ENCODE data around the gene C6orf120. TPM values are rescaled to one million over a fixed set of nuclear protein-coding genes. Genes with fewer than 3 reads are reported as not detected.

The C6orf120 gene
- total and polyA plus RNA-seq, 2 donors (not counting 3 experiments of a cell fraction or from before 2014, with no cell fraction given) = 13.8 to 30.1 TPM

DNA sequence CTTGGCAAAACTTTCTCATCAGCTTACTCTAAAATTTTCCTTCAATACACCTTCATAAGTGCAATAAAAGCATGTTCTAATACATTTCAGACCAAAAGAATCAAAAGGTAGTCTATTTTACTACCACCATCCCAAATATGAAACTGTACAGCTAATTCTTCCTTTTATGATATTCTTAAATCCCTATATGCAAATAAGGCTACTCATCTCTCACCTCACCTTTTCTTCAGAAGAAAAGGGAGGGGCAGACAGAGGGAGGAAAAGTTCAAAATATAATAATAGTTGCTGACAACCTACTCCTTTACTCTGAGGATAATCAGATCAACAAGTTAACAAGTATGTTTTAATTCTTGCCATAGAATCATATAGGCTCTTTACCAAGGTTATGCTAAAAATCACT lies 7.4 kb downstream of the C6orf120 start:
- no peaks in the 10 kb centered on the region for H3K9me1 ChIP-seq (replicated peaks; ENCODE audit: control insufficient read depth, extremely low read depth, insufficient read depth, low read length)
- no peaks in the 10 kb centered on the region for H3K9me3 ChIP-seq (replicated peaks; ENCODE audit: control insufficient read depth, insufficient read depth, low read length)
- POLR2A ChIA-PET = no interaction called here
- intact Hi-C loops (cut with micrococcal nuclease) (no loop called here), dilution Hi-C loops (cut with MboI; ENCODE audit: extremely low pct_ligation_motif_present, low sequenced_read_pairs) (no loop called here)
- no peaks in the 10 kb centered on the region for H3K27me3 ChIP-seq (ENCODE audit: control insufficient read depth in 2 of 2, insufficient read depth in 2 of 2, low read length in 2 of 2)
- CTCF ChIA-PET = interaction anchor here (1.1 to 3.6 kb wide), 6 partner anchors 9 to 197 kb away, joined by 3 to 18 read pairs (median 5); no protein-coding TSS in a partner anchor
- FAIRE-seq (no peak), DNase-seq (ENCODE audit: low read depth, low spot score) (no peak)
- H3K4me1 ChIP-seq (ENCODE audit: control insufficient read depth, extremely low read depth, insufficient read depth, low read length) = peaks cover 5% of the 10 kb centered on the region
- H4K20me1 ChIP-seq (replicated peaks; ENCODE audit: control insufficient read depth, extremely low read depth, insufficient read depth, low read length) = no peaks in the 10 kb centered on the region
- no TSS peak for BruUV-seq (replicated peaks)
- H3K79me2 ChIP-seq (ENCODE audit: control insufficient read depth, insufficient read depth, low read length) = peaks cover 12% of the 10 kb centered on the region
- no peak overlapping the region for H3K4me2 ChIP-seq (ENCODE audit: insufficient read depth, low read length)
- TF ChIP-seq EZH2 (IDR thresholded peaks at IDR 0.05; ENCODE audit: borderline replicate concordance, low read depth, low read length, severe bottlenecking) = no peak
- no peak for TF ChIP-seq JUN (IDR thresholded peaks at IDR 0.05; ENCODE audit: borderline replicate concordance, insufficient read depth, insufficient read length, low read depth)
- no peak for TF ChIP-seq POLR2A (IDR thresholded peaks at IDR 0.05; ENCODE audit: low read depth, low read length)
- TF ChIP-seq MYC (IDR thresholded peaks at IDR 0.05; ENCODE audit: low read depth, low read length) = no peak
- TF ChIP-seq, protein P1, sequence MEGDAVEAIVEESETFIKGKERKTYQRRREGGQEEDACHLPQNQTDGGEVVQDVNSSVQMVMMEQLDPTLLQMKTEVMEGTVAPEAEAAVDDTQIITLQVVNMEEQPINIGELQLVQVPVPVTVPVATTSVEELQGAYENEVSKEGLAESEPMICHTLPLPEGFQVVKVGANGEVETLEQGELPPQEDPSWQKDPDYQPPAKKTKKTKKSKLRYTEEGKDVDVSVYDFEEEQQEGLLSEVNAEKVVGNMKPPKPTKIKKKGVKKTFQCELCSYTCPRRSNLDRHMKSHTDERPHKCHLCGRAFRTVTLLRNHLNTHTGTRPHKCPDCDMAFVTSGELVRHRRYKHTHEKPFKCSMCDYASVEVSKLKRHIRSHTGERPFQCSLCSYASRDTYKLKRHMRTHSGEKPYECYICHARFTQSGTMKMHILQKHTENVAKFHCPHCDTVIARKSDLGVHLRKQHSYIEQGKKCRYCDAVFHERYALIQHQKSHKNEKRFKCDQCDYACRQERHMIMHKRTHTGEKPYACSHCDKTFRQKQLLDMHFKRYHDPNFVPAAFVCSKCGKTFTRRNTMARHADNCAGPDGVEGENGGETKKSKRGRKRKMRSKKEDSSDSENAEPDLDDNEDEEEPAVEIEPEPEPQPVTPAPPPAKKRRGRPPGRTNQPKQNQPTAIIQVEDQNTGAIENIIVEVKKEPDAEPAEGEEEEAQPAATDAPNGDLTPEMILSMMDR (IDR thresholded peaks at IDR 0.05; ENCODE audit: extremely low read depth in 1 of 2, insufficient read depth in 1 of 2, low read depth in 1 of 2, low read length in 2 of 2) = no peak
- no peak for TF ChIP-seq POLR2AphosphoS5 (IDR thresholded peaks at IDR 0.05; ENCODE audit: insufficient read depth, low read depth, low read length)
- no peak for TF ChIP-seq FOS (IDR thresholded peaks at IDR 0.05; ENCODE audit: borderline replicate concordance, insufficient read depth, low read length)
- no peak for TF ChIP-seq GATA2 (IDR thresholded peaks at IDR 0.05; ENCODE audit: insufficient read depth, insufficient read length, low read depth, low read length)
- TF ChIP-seq, protein P2, sequence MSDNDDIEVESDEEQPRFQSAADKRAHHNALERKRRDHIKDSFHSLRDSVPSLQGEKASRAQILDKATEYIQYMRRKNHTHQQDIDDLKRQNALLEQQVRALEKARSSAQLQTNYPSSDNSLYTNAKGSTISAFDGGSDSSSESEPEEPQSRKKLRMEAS (IDR thresholded peaks at IDR 0.05; ENCODE audit: insufficient read depth, insufficient read length) = no peak
- no peak overlapping the region for H3K27ac ChIP-seq (ENCODE audit: insufficient read depth, low read depth, low read length)
- peaks cover 8 to 22% of the 10 kb centered on the region in 2 experiments for H3K36me3 ChIP-seq (ENCODE audit: control insufficient read depth in 2 of 2, extremely low read depth in 1 of 2, insufficient read depth in 2 of 2, low read length in 2 of 2)
- H2AFZ ChIP-seq (ENCODE audit: low read depth, low read length) = no peak overlapping the region
- H3K4me3 ChIP-seq (replicated peaks in 1 of 3; ENCODE audit: insufficient read depth in 1 of 3, low read depth in 1 of 3, low read length in 3 of 3) = no peak overlapping the region
- no peak overlapping the region for H3K9ac ChIP-seq (replicated peaks; ENCODE audit: extremely low read depth, insufficient read depth, low read length)
